ENCODE measurements around the gene DLST.

DLST gene

GRCh38 chr14:74915426-74915825 is 33.7 kb downstream of the DLST start:
- DNase-seq (ENCODE audit: low read depth in 1 of 2, low spot score in 1 of 2), result no peak
- no peak overlapping the region for H3K4me3 ChIP-seq (replicated peaks; ENCODE audit: insufficient read depth, low read length)
- no peak overlapping the region for H3K27ac ChIP-seq (replicated peaks)
- TF ChIP-seq GABPA (IDR thresholded peaks at IDR 0.05; ENCODE audit: low read depth) (no peak), SPI1 (IDR thresholded peaks at IDR 0.05; ENCODE audit: borderline replicate concordance, low read depth) (no peak), POLR2AphosphoS5 (IDR thresholded peaks at IDR 0.05; ENCODE audit: low read depth) (no peak)
- TF ChIP-seq, protein P1, sequence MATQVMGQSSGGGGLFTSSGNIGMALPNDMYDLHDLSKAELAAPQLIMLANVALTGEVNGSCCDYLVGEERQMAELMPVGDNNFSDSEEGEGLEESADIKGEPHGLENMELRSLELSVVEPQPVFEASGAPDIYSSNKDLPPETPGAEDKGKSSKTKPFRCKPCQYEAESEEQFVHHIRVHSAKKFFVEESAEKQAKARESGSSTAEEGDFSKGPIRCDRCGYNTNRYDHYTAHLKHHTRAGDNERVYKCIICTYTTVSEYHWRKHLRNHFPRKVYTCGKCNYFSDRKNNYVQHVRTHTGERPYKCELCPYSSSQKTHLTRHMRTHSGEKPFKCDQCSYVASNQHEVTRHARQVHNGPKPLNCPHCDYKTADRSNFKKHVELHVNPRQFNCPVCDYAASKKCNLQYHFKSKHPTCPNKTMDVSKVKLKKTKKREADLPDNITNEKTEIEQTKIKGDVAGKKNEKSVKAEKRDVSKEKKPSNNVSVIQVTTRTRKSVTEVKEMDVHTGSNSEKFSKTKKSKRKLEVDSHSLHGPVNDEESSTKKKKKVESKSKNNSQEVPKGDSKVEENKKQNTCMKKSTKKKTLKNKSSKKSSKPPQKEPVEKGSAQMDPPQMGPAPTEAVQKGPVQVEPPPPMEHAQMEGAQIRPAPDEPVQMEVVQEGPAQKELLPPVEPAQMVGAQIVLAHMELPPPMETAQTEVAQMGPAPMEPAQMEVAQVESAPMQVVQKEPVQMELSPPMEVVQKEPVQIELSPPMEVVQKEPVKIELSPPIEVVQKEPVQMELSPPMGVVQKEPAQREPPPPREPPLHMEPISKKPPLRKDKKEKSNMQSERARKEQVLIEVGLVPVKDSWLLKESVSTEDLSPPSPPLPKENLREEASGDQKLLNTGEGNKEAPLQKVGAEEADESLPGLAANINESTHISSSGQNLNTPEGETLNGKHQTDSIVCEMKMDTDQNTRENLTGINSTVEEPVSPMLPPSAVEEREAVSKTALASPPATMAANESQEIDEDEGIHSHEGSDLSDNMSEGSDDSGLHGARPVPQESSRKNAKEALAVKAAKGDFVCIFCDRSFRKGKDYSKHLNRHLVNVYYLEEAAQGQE (IDR thresholded peaks at IDR 0.05; ENCODE audit: insufficient replicate concordance, low read depth), result no peak
- TF ChIP-seq, protein P2, sequence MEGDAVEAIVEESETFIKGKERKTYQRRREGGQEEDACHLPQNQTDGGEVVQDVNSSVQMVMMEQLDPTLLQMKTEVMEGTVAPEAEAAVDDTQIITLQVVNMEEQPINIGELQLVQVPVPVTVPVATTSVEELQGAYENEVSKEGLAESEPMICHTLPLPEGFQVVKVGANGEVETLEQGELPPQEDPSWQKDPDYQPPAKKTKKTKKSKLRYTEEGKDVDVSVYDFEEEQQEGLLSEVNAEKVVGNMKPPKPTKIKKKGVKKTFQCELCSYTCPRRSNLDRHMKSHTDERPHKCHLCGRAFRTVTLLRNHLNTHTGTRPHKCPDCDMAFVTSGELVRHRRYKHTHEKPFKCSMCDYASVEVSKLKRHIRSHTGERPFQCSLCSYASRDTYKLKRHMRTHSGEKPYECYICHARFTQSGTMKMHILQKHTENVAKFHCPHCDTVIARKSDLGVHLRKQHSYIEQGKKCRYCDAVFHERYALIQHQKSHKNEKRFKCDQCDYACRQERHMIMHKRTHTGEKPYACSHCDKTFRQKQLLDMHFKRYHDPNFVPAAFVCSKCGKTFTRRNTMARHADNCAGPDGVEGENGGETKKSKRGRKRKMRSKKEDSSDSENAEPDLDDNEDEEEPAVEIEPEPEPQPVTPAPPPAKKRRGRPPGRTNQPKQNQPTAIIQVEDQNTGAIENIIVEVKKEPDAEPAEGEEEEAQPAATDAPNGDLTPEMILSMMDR (IDR thresholded peaks at IDR 0.05; ENCODE audit: insufficient read depth, low read length), result no peak
- H3K27me3 ChIP-seq (ENCODE audit: insufficient read depth, poor library complexity, severe bottlenecking), result no peaks in the 10 kb centered on the region

DNA sequence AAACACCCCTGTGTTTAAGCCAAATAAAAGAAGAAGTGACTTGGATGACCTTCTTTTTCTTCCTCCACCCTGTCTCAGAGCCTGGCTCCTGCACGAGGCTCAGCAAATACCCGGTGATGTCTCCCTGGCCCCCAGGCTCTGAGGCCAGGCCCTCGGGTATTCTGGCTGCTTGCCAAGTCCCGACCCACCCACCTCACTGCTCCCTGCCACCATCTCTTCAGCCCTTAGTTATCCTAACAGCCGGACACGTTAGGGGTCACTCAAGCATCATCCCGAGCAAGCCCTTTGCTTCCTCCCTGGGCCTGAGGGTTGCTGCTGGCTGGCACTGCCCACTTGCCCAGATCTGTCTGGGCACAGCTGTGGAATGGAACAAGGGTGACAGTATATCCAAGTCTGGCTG is 34.1 kb downstream of the DLST start:
- no peak for DNase-seq (ENCODE audit: low read depth in 1 of 2, low spot score in 1 of 2)
- Histone ChIP-seq H3K4me3 (replicated peaks; ENCODE audit: insufficient read depth, low read length) (no peak overlapping the region), H3K27ac (replicated peaks) (no peak overlapping the region), H3K27me3 (ENCODE audit: insufficient read depth, poor library complexity, severe bottlenecking) (no peaks in the 10 kb centered on the region)
- no peak for TF ChIP-seq SPI1 (IDR thresholded peaks at IDR 0.05; ENCODE audit: borderline replicate concordance, low read depth)
- TF ChIP-seq, protein P2 (IDR thresholded peaks at IDR 0.05; ENCODE audit: insufficient read depth, low read length), result no peak
- TF ChIP-seq, protein P1 (IDR thresholded peaks at IDR 0.05; ENCODE audit: insufficient replicate concordance, low read depth), result no peak
- no peak for TF ChIP-seq GABPA (IDR thresholded peaks at IDR 0.05; ENCODE audit: low read depth)
- no peak for TF ChIP-seq POLR2AphosphoS5 (IDR thresholded peaks at IDR 0.05; ENCODE audit: low read depth)

DNA sequence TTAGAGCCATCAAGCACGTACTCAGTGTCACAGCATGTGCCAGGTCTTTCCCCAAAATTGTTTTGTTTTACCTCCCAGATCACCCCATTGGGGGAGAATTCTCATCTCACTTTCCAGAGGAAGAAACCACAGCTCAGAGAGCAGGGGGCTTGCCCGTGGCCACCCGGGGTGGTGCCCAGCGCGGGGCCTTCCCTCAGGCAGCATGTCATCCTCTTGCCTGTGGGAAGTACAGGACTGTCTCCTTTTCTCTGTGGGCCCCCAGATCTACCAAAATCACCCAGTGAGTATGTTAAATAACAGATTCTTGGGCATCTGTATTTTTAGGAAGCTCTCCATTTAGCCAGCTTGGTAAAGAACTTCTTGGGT is 35.4 kb downstream of the DLST start:
- DNase-seq (ENCODE audit: low read depth in 1 of 2, low spot score in 1 of 2), result no peak
- no peak overlapping the region for H3K27ac ChIP-seq (replicated peaks)
- TF ChIP-seq SPI1 (IDR thresholded peaks at IDR 0.05; ENCODE audit: borderline replicate concordance, low read depth), result no peak
- no peak for TF ChIP-seq GABPA (IDR thresholded peaks at IDR 0.05; ENCODE audit: low read depth)
- TF ChIP-seq, protein P1 (IDR thresholded peaks at IDR 0.05; ENCODE audit: insufficient replicate concordance, low read depth), result no peak
- TF ChIP-seq, protein P2 (IDR thresholded peaks at IDR 0.05; ENCODE audit: insufficient read depth, low read length), result no peak
- TF ChIP-seq POLR2AphosphoS5 (IDR thresholded peaks at IDR 0.05; ENCODE audit: low read depth), result no peak
- no peak overlapping the region for H3K4me3 ChIP-seq (replicated peaks; ENCODE audit: insufficient read depth, low read length)
- H3K27me3 ChIP-seq (ENCODE audit: insufficient read depth, poor library complexity, severe bottlenecking), result no peaks in the 10 kb centered on the region

Measured in HL-60 (cell line).